ENCODE results near the gene NPY2R.

DNA sequence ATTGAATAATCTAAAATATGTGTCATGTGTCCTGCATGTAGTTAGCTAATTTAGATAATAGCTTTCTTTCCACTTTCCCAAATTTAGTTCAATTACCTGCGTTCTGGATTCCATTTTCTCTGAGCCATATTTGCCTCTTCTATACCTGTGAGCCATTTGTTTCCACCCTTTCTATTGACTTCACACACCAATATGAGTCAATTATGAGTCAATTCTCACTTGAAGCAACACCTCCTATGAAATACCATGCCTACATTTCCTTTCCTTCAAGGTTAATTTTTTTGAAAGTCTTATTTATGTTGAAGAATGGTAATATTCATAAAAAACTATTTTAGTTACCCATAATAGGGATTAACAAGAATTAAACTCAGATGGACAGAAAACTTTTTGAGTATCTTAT, 25.8 kb downstream of the NPY2R start:
- TF ChIP-seq, protein P1, sequence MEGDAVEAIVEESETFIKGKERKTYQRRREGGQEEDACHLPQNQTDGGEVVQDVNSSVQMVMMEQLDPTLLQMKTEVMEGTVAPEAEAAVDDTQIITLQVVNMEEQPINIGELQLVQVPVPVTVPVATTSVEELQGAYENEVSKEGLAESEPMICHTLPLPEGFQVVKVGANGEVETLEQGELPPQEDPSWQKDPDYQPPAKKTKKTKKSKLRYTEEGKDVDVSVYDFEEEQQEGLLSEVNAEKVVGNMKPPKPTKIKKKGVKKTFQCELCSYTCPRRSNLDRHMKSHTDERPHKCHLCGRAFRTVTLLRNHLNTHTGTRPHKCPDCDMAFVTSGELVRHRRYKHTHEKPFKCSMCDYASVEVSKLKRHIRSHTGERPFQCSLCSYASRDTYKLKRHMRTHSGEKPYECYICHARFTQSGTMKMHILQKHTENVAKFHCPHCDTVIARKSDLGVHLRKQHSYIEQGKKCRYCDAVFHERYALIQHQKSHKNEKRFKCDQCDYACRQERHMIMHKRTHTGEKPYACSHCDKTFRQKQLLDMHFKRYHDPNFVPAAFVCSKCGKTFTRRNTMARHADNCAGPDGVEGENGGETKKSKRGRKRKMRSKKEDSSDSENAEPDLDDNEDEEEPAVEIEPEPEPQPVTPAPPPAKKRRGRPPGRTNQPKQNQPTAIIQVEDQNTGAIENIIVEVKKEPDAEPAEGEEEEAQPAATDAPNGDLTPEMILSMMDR (conservative IDR thresholded peaks at IDR 0.05; ENCODE audit: low read depth, low read length), result no peak
- no peak for TF ChIP-seq EZH2 (IDR thresholded peaks at IDR 0.05; ENCODE audit: borderline replicate concordance, low read depth, low read length, poor library complexity, severe bottlenecking)

All from A673 (cell line).